ENCODE measurements around the gene GIT1.

GIT1 gene

GRCh38 chr17:29587591-29587990 is 1.9 kb downstream of the GIT1 start:
- H4K20me1 ChIP-seq (ENCODE audit: insufficient read depth) = no peaks in the 10 kb centered on the region

GRCh38 chr17:29586676-29587469 is 2.6 kb downstream of the GIT1 start:
- no peak overlapping the region for H2AFZ ChIP-seq (ENCODE audit: low read depth)
- H3K4me2 ChIP-seq = no peak overlapping the region; the same call in 1 of the 2 replicates
- no peak overlapping the region for H3K27ac ChIP-seq
- peaks cover 22% of the 10 kb centered on the region for H3K4me1 ChIP-seq (ENCODE audit: low read depth, poor library complexity, severe bottlenecking)
- peaks cover 16% of the 10 kb centered on the region; the same call in 1 of the 2 replicates for H3K79me2 ChIP-seq (ENCODE audit: insufficient read depth, low read depth)
- no peak overlapping the region for H3K9ac ChIP-seq
- H3K36me3 ChIP-seq (ENCODE audit: insufficient read depth) = no peaks in the 10 kb centered on the region
- H3K4me3 ChIP-seq (IDR thresholded peaks at IDR 0.05; ENCODE audit: insufficient read depth, low read depth, low read length) = no peak overlapping the region
- H3K27me3 ChIP-seq (ENCODE audit: insufficient read depth, low read depth) = no peaks in the 10 kb centered on the region
- no peak for TF ChIP-seq CTCF (conservative IDR thresholded peaks at IDR 0.05; ENCODE audit: low read depth, low read length)
- no peaks in the 10 kb centered on the region for H4K20me1 ChIP-seq (ENCODE audit: insufficient read depth)

More at GRCh38 chr17:29587591-29587990, 1.9 kb downstream of the GIT1 start:
- Histone ChIP-seq H3K36me3 (ENCODE audit: insufficient read depth) (no peaks in the 10 kb centered on the region), H3K79me2 (ENCODE audit: insufficient read depth, low read depth) (peaks cover 16% of the 10 kb centered on the region; the same call in 1 of the 2 replicates), H3K27ac (no peak overlapping the region), H2AFZ (ENCODE audit: low read depth) (no peak overlapping the region), H3K9ac (no peak overlapping the region), H3K4me1 (ENCODE audit: low read depth, poor library complexity, severe bottlenecking) (peaks cover 29% of the 10 kb centered on the region), H3K4me2 (peak overlapping the region; percentile 99; the same call in 1 of the 2 replicates), H3K4me3 (IDR thresholded peaks at IDR 0.05; ENCODE audit: insufficient read depth, low read depth, low read length) (no peak overlapping the region), H3K27me3 (ENCODE audit: insufficient read depth, low read depth) (no peaks in the 10 kb centered on the region)
- TF ChIP-seq CTCF (conservative IDR thresholded peaks at IDR 0.05; ENCODE audit: low read depth, low read length) = no peak

GRCh38 chr17:29585080-29585751 is 4.2 kb downstream of the GIT1 start:
- peak; percentile 44; the same call in 1 of the 2 replicates for TF ChIP-seq CTCF (conservative IDR thresholded peaks at IDR 0.05; ENCODE audit: low read depth, low read length)
- Histone ChIP-seq H4K20me1 (ENCODE audit: insufficient read depth) (no peaks in the 10 kb centered on the region), H3K79me2 (ENCODE audit: insufficient read depth, low read depth) (peaks cover 16% of the 10 kb centered on the region; the same call in 1 of the 2 replicates), H3K4me1 (ENCODE audit: low read depth, poor library complexity, severe bottlenecking) (peaks cover 28% of the 10 kb centered on the region), H3K36me3 (ENCODE audit: insufficient read depth) (no peaks in the 10 kb centered on the region), H3K27ac (no peak overlapping the region), H3K27me3 (ENCODE audit: insufficient read depth, low read depth) (no peaks in the 10 kb centered on the region), H3K9ac (no peak overlapping the region), H2AFZ (ENCODE audit: low read depth) (no peak overlapping the region), H3K4me2 (no peak overlapping the region), H3K4me3 (IDR thresholded peaks at IDR 0.05; ENCODE audit: insufficient read depth, low read depth, low read length) (no peak overlapping the region)

GRCh38 chr17:29584452-29585079 is 4.9 kb downstream of the GIT1 start:
- no peaks in the 10 kb centered on the region for H3K27me3 ChIP-seq (ENCODE audit: insufficient read depth, low read depth)
- no peaks in the 10 kb centered on the region for H3K36me3 ChIP-seq (ENCODE audit: insufficient read depth)
- no peak overlapping the region for H2AFZ ChIP-seq (ENCODE audit: low read depth)
- H4K20me1 ChIP-seq (ENCODE audit: insufficient read depth) = no peaks in the 10 kb centered on the region
- no peak overlapping the region for H3K4me3 ChIP-seq (IDR thresholded peaks at IDR 0.05; ENCODE audit: insufficient read depth, low read depth, low read length)
- H3K4me2 ChIP-seq = no peak overlapping the region
- TF ChIP-seq CTCF (conservative IDR thresholded peaks at IDR 0.05; ENCODE audit: low read depth, low read length) = no peak
- H3K4me1 ChIP-seq (ENCODE audit: low read depth, poor library complexity, severe bottlenecking) = peaks cover 24% of the 10 kb centered on the region
- no peak overlapping the region for H3K9ac ChIP-seq
- H3K79me2 ChIP-seq (ENCODE audit: insufficient read depth, low read depth) = peaks cover 16% of the 10 kb centered on the region; the same call in 1 of the 2 replicates
- H3K27ac ChIP-seq = no peak overlapping the region

Data from KMS-11 (cell line).